H1 (cell line): ENCODE data around the gene MEGF9. TPM values are rescaled to one million over a fixed set of nuclear protein-coding genes. Genes with fewer than 3 reads are reported as not detected.

Experiments used
- CTCF ChIA-PET: fragments of 300-600 bp; sonication (Branson Sonifier 250); formaldehyde crosslinking; loops from one replicate; lab custom pipeline; 2021; ENCODE audit not compliant: partially characterized antibody; lab: Charles Lee
- POLR2A ChIA-PET: fragments of 300-600 bp; sonication (Branson Sonifier 250); formaldehyde crosslinking; loops from one replicate; lab custom pipeline; 2021; ENCODE audit warnings: inconsistent platforms; ENCODE audit not compliant: partially characterized antibody; lab: Charles Lee
- DNase-seq, 2 experiments: peaks; one replicate each; pipeline versions ENCODE4 v3.0.0 to v3.0.0-alpha.2; 2010 to 2022; ENCODE audit warnings: low spot score in 2 of 2, low read depth in 1 of 2, mixed read lengths in 1 of 2
- FAIRE-seq: peaks from 2 replicates; lab custom pipeline; 2011; peaks lifted over from hg19 to GRCh38; lab: Jason Lieb, UNC
- H2AFZ ChIP-seq: 2 replicates; pipeline ENCODE4 v1.8.1; 2012; ENCODE audit warnings: low read length, inconsistent platforms
- H2AK5ac ChIP-seq: 2 replicates; pipeline ENCODE4 v1.6.1; 2013; ENCODE audit warnings: low read depth, low read length
- H2BK120ac ChIP-seq: replicated peaks from 2 replicates; pipeline ENCODE3; 2013; ENCODE audit warnings: low read depth, low read length, inconsistent platforms
- H2BK12ac ChIP-seq: 2 replicates; pipeline ENCODE4 v1.6.1; 2013; ENCODE audit warnings: low read depth, low read length
- H2BK15ac ChIP-seq: 2 replicates; pipeline ENCODE4 v1.6.1; 2013; ENCODE audit warnings: low read length
- H2BK20ac ChIP-seq: 2 replicates; pipeline ENCODE4 v1.6.1; 2013; ENCODE audit warnings: low read length
- H2BK5ac ChIP-seq: 2 replicates; pipeline ENCODE4 v1.6.1; 2013; ENCODE audit warnings: low read depth, low read length
- H3K14ac ChIP-seq: 2 replicates; pipeline ENCODE4 v1.6.1; 2013; ENCODE audit warnings: inconsistent platforms; ENCODE audit not compliant: insufficient read length
- H3K18ac ChIP-seq: 2 replicates; pipeline ENCODE4 v1.6.1; 2013; ENCODE audit warnings: low read length; ENCODE audit errors: extremely low read depth
- H3K23ac ChIP-seq: 2 replicates; pipeline ENCODE4 v1.6.1; 2013; ENCODE audit warnings: inconsistent platforms; ENCODE audit not compliant: insufficient read length
- H3K23me2 ChIP-seq: 2 replicates; pipeline ENCODE4 v1.6.1; 2013; ENCODE audit warnings: low read depth, low read length
- H3K27ac ChIP-seq: 2 replicates; pipeline ENCODE4 v1.6.1; 2011; ENCODE audit warnings: low read depth, low read length, inconsistent platforms
- H3K27me3 ChIP-seq, 4 experiments: replicated peaks in 1 of 4; 1 replicate in 1 of 4; 2 replicates in 3 of 4; pipeline versions ENCODE4 v1.6.1 to v1.8.1; 2011 to 2013; ENCODE audit warnings: low read length in 3 of 4, mild to moderate bottlenecking in 3 of 4, inconsistent platforms in 2 of 4, mixed read lengths in 2 of 4, moderate library complexity in 1 of 4; ENCODE audit not compliant: control insufficient read depth in 3 of 4, insufficient read depth in 3 of 4; ENCODE audit errors: extremely low read depth in 1 of 4
- H3K36me3 ChIP-seq, 4 experiments: 2 replicates each; pipeline versions ENCODE4 v1.6.1 to v1.8.1; 2011 to 2013; ENCODE audit warnings: mild to moderate bottlenecking in 4 of 4, low read length in 3 of 4, moderate library complexity in 2 of 4, control low read depth in 1 of 4, inconsistent platforms in 1 of 4; ENCODE audit not compliant: insufficient read depth in 4 of 4, control insufficient read depth in 2 of 4
- H3K4ac ChIP-seq: replicated peaks from 2 replicates; pipeline ENCODE3; 2013; ENCODE audit warnings: low read length, low read depth, mixed read lengths, inconsistent platforms; ENCODE audit not compliant: insufficient read length
- H3K4me1 ChIP-seq, 4 experiments: replicated peaks in 1 of 4; 1 replicate in 1 of 4; 2 replicates in 3 of 4; pipeline versions ENCODE4 v1.6.1 to v1.8.1; 2011 to 2013; ENCODE audit warnings: low read length in 3 of 4, inconsistent platforms in 2 of 4, mixed read lengths in 1 of 4; ENCODE audit not compliant: insufficient read depth in 4 of 4, control insufficient read depth in 3 of 4
- H3K4me2 ChIP-seq, 2 experiments: 2 replicates each; pipeline versions ENCODE4 v1.6.1 to v1.8.1; 2011 to 2013; ENCODE audit warnings: low read depth in 2 of 2, low read length in 2 of 2, control low read depth in 1 of 2, inconsistent platforms in 1 of 2, mild to moderate bottlenecking in 1 of 2; ENCODE audit not compliant: insufficient read depth in 1 of 2
- H3K4me3 ChIP-seq, 4 experiments: fragments of 200-600, 300-600 bp in 1 of 4; sonication (generic), shearing (Covaris generic), sonication (Bioruptor Twin) in 1 of 4; 2 replicates each; pipeline versions ENCODE4 v1.5.1 to v1.8.1; 2011 to 2016; ENCODE audit warnings: low read length in 4 of 4, low read depth in 3 of 4, control low read depth in 2 of 4, inconsistent platforms in 2 of 4, mild to moderate bottlenecking in 2 of 4, mixed read lengths in 1 of 4, moderate library complexity in 1 of 4; ENCODE audit not compliant: insufficient read depth in 2 of 4; ENCODE audit errors: extremely low read depth in 1 of 4
- H3K56ac ChIP-seq: replicated peaks from 2 replicates; pipeline ENCODE3; 2013; ENCODE audit warnings: low read depth, mild to moderate bottlenecking, mixed read lengths, low read length, inconsistent platforms; ENCODE audit not compliant: insufficient read length
- H3K79me1 ChIP-seq: 2 replicates; pipeline ENCODE4 v1.6.1; 2013; ENCODE audit warnings: low read depth, low read length, control low read depth
- H3K79me2 ChIP-seq, 2 experiments: 2 replicates each; pipeline versions ENCODE4 v1.6.1 to v1.8.1; 2012 to 2013; ENCODE audit warnings: low read length in 2 of 2, mild to moderate bottlenecking in 2 of 2, inconsistent platforms in 1 of 2; ENCODE audit not compliant: insufficient read depth in 2 of 2, control insufficient read depth in 1 of 2
- H3K9ac ChIP-seq, 4 experiments: replicated peaks in 1 of 4; 1 replicate in 1 of 4; 2 replicates in 3 of 4; pipeline versions ENCODE4 v1.6.1 to v1.8.1; 2011 to 2013; ENCODE audit warnings: low read depth in 3 of 4, low read length in 3 of 4, control low read depth in 2 of 4, mild to moderate bottlenecking in 2 of 4, moderate library complexity in 2 of 4, inconsistent platforms in 1 of 4; ENCODE audit errors: extremely low read depth in 1 of 4
- H3K9me3 ChIP-seq, 2 experiments: 2 replicates each; pipeline versions ENCODE4 v1.6.1 to v1.8.1; 2012 to 2013; ENCODE audit warnings: mild to moderate bottlenecking in 2 of 2, moderate library complexity in 2 of 2, control low read depth in 1 of 2, inconsistent platforms in 1 of 2, low read depth in 1 of 2, low read length in 1 of 2, mixed read lengths in 1 of 2; ENCODE audit not compliant: insufficient read depth in 2 of 2
- H4K20me1 ChIP-seq, 2 experiments: replicated peaks in 1 of 2; 2 replicates each; pipeline versions ENCODE3 to v1.8.1; 2011 to 2013; ENCODE audit warnings: inconsistent platforms in 2 of 2, low read length in 2 of 2, mild to moderate bottlenecking in 1 of 2; ENCODE audit not compliant: insufficient read depth in 2 of 2, control insufficient read depth in 1 of 2
- H4K5ac ChIP-seq: 2 replicates; pipeline ENCODE4 v1.6.1; 2013; ENCODE audit warnings: low read length, low read depth, mixed read lengths, inconsistent platforms; ENCODE audit not compliant: insufficient read length
- H4K8ac ChIP-seq: 2 replicates; pipeline ENCODE4 v1.8.0; 2013; ENCODE audit warnings: mild to moderate bottlenecking, moderate library complexity, low read length, inconsistent platforms; ENCODE audit not compliant: insufficient read depth; ENCODE audit errors: extremely low read depth
- H4K91ac ChIP-seq: replicated peaks from 2 replicates; pipeline ENCODE3; 2013; ENCODE audit warnings: low read length, mixed read lengths, inconsistent platforms; ENCODE audit not compliant: insufficient read length
- CHD2 ChIP-seq: IDR thresholded peaks from 2 replicates; pipeline ENCODE4 v1.6.1; 2012; ENCODE audit warnings: low read length, improper control_type of control experiment
- CTBP2 ChIP-seq: IDR thresholded peaks from 2 replicates; pipeline ENCODE4 v1.7.0; 2011; ENCODE audit warnings: borderline replicate concordance, mild to moderate bottlenecking, moderate library complexity, mixed read lengths, low read length; ENCODE audit not compliant: insufficient read depth, insufficient read length
- FOSL1 ChIP-seq: IDR thresholded peaks from 2 replicates; pipeline ENCODE4 v1.6.1; 2011; ENCODE audit warnings: mild to moderate bottlenecking, low read depth, low read length, moderate library complexity; ENCODE audit not compliant: insufficient read depth
- RAD21 ChIP-seq, 2 experiments: IDR thresholded peaks in 1 of 2; conservative IDR thresholded peaks in 1 of 2; 2 replicates each; pipeline ENCODE4 v1.6.1; 2011; ENCODE audit warnings: low read depth in 2 of 2, low read length in 2 of 2, improper control_type of control experiment in 1 of 2, inconsistent platforms in 1 of 2, mild to moderate bottlenecking in 1 of 2, moderate library complexity in 1 of 2
- WGBS, 2 experiments: shearing (Covaris generic) in 1 of 2; methylation state at CpG; one replicate each; pipeline versions ENCODE4 v1.1.6 to v1.1.7; 2013 to 2015; ENCODE audit warnings: low lambda C conversion rate in 2 of 2, mixed read lengths in 2 of 2, inconsistent platforms in 1 of 2, low coverage in 1 of 2, missing lambda C conversion rate in 1 of 2; ENCODE audit not compliant: insufficient replicate concordance in 2 of 2, insufficient coverage in 1 of 2, insufficient read length in 1 of 2; ENCODE audit errors: extremely low coverage in 1 of 2, missing lambda C conversion rate in 1 of 2; 5-methylcytosine and 5-hydroxymethylcytosine counted together
- polyA plus RNA-seq, 7 experiments: library from polyadenylated mRNA; depleted of rRNA in 3 of 7; stranded (reverse) in 5 of 7; unstranded in 2 of 7; fragments of >200 nt in 5 of 7; fragments of 200-250 nt in 2 of 7; gene quantifications; 1 replicate in 5 of 7; 2 replicates in 1 of 7; 4 replicates in 1 of 7; pipeline versions ENCODE4 v1.2.1 to v1.2.3, GENCODE V29; 2011 to 2013; ENCODE audit warnings: missing spikeins in 2 of 7, mixed read lengths in 2 of 7
- total RNA-seq: library from RNA; stranded (reverse); fragmentation: NEBNext Ultra II Directional; extraction: Animal tissue kit (Norgen Biotek cat#: 25700); gene quantifications from 2 replicates; pipeline ENCODE4 v1.2.1, GENCODE V29; 2021
- TF ChIP-seq, protein P1 (sequence below), 3 experiments: IDR thresholded peaks; 1 replicate in 2 of 3; 2 replicates in 1 of 3; pipeline versions ENCODE4 v1.5.1 to v1.6.1; 2011; ENCODE audit warnings: low read length in 3 of 3, mild to moderate bottlenecking in 3 of 3, inconsistent platforms in 2 of 3, low read depth in 1 of 3, moderate library complexity in 1 of 3; ENCODE audit not compliant: insufficient read depth in 1 of 3; ENCODE audit errors: control extremely low read depth in 1 of 3

The MEGF9 gene
- total and polyA plus RNA-seq, 2 of the 8 experiments (the other 6 are each of a cell fraction or from before 2014, with no cell fraction given), result 0.45 to 1.8 TPM

DNA sequence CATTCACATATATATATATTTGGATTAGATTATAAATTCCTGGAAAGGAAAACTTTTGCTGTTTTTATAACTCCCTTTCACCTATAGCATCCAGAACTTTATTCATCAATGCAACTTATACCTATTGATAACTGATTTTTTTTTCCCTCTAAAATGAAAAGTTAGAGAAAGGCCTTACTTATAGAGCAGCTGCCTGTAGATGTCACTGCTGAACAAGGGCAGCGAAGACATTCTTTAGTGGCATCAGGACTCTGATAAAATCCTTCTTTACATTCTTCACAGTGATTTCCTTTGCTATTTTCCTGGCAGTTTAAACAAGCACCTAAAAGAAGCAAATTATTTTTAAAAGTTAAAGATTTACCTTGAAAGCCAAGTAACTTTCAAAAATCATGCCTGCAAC is 102.1 kb downstream of the MEGF9 start:
- Histone ChIP-seq H2BK20ac (no peak overlapping the region), H3K14ac (no peak overlapping the region), H2AK5ac (no peak overlapping the region), H3K79me2 (no peaks in the 10 kb centered on the region), H3K4me1 (no peaks in the 10 kb centered on the region), H4K20me1 (no peaks in the 10 kb centered on the region), H3K9me3 (no peaks in the 10 kb centered on the region), H2BK5ac (no peak overlapping the region), H3K56ac (no peak overlapping the region), H4K91ac (no peak overlapping the region), H3K27ac (no peak overlapping the region), H4K8ac (no peak overlapping the region), H2BK12ac (no peak overlapping the region), H3K36me3 (no peaks in the 10 kb centered on the region), H3K9ac (no peak overlapping the region), H4K5ac (no peak overlapping the region), H3K18ac (no peak overlapping the region), H3K23me2 (no peaks in the 10 kb centered on the region), H3K27me3 (no peaks in the 10 kb centered on the region), H3K79me1 (no peaks in the 10 kb centered on the region), H2BK15ac (no peak overlapping the region), H3K4me3 (no peak overlapping the region), H3K23ac (no peak overlapping the region), H2AFZ (no peak overlapping the region), H3K4ac (no peak overlapping the region), H2BK120ac (no peak overlapping the region), H3K4me2 (no peak overlapping the region)
- ChIA-PET CTCF (interaction anchor here (0.8 to 2.4 kb wide), 8 partner anchors 10 to 124 kb away, joined by 3 to 15 read pairs (median 4); no protein-coding TSS in a partner anchor), POLR2A (no interaction called here)
- TF ChIP-seq CTBP2 (no peak), RAD21 (IDR thresholded peaks at IDR 0.05 in 1 of 2, conservative IDR thresholded peaks at IDR 0.05 in 1 of 2; ENCODE audit: low read depth in 2 of 2, low read length in 2 of 2) (peak; percentile 45 to 58; a peak in 3 of 4 replicates), FOSL1 (no peak), CHD2 (no peak)
- TF ChIP-seq, protein P1, sequence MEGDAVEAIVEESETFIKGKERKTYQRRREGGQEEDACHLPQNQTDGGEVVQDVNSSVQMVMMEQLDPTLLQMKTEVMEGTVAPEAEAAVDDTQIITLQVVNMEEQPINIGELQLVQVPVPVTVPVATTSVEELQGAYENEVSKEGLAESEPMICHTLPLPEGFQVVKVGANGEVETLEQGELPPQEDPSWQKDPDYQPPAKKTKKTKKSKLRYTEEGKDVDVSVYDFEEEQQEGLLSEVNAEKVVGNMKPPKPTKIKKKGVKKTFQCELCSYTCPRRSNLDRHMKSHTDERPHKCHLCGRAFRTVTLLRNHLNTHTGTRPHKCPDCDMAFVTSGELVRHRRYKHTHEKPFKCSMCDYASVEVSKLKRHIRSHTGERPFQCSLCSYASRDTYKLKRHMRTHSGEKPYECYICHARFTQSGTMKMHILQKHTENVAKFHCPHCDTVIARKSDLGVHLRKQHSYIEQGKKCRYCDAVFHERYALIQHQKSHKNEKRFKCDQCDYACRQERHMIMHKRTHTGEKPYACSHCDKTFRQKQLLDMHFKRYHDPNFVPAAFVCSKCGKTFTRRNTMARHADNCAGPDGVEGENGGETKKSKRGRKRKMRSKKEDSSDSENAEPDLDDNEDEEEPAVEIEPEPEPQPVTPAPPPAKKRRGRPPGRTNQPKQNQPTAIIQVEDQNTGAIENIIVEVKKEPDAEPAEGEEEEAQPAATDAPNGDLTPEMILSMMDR (IDR thresholded peaks at IDR 0.05; ENCODE audit: control extremely low read depth in 1 of 3, insufficient read depth in 1 of 3, low read depth in 1 of 3, low read length in 3 of 3), result peak in 2 of 3 experiments; percentile 24 to 52; a peak in 2 of 4 replicates
- FAIRE-seq, result no peak
- WGBS, 2 experiments, result 50% methylated on average over 1 of the region's 1 CpG; no CpG with 5 or more reads in 1 of the 2 experiments
- DNase-seq, result no peak
